ENCODE results near the gene ABAT. TPM values are rescaled to one million over a fixed set of nuclear protein-coding genes. Genes with fewer than 3 reads are reported as not detected.
"Not testable (repeated sequence)": the region's sequence is repeated elsewhere in the genome, so short reads cannot be mapped to it uniquely, and the experiment has no call there.

ABAT gene
- total RNA-seq, 1 donor from 2014 or later, result 21.4 TPM

- no peak for TF ChIP-seq CTCF (IDR thresholded peaks at IDR 0.05; ENCODE audit: unreplicated experiment)
- Mint-ChIP-seq H3K27ac (no peak overlapping the region), H3K4me1 (peaks cover 9% of the 10 kb centered on the region), H3K9me3 (no peaks in the 10 kb centered on the region), H3K36me3 (peaks cover 9% of the 10 kb centered on the region), H3K27me3 (ENCODE audit: low read depth) (no peaks in the 10 kb centered on the region), H3K4me3 (no peak overlapping the region)
- no peak for DNase-seq (ENCODE audit: low spot score in 2 of 2, unreplicated experiment in 2 of 2)
Observed at GRCh38 chr16:8785408-8785807, 111.0 kb downstream of the ABAT start.

GRCh38 chr16:8786316-8786715 lies 111.9 kb downstream of the ABAT start:
- not testable (repeated sequence) for DNase-seq (ENCODE audit: low spot score in 2 of 2, unreplicated experiment in 2 of 2); H3K9me3 Mint-ChIP-seq; H3K4me3 Mint-ChIP-seq; H3K27me3 Mint-ChIP-seq (ENCODE audit: low read depth); H3K4me1 Mint-ChIP-seq; H3K27ac Mint-ChIP-seq; H3K36me3 Mint-ChIP-seq

- Mint-ChIP-seq H3K4me1 (peaks cover 6% of the 10 kb centered on the region), H3K36me3 (no peaks in the 10 kb centered on the region), H3K4me3 (no peak overlapping the region), H3K27me3 (ENCODE audit: low read depth) (no peaks in the 10 kb centered on the region), H3K9me3 (no peaks in the 10 kb centered on the region), H3K27ac (no peak overlapping the region)
- TF ChIP-seq CTCF (IDR thresholded peaks at IDR 0.05; ENCODE audit: unreplicated experiment), result no peak
- DNase-seq (ENCODE audit: low spot score in 2 of 2, unreplicated experiment in 2 of 2), result no peak
Observed at GRCh38 chr16:8788578-8789172, 114.3 kb downstream of the ABAT start.

GRCh38 chr16:8795091-8795490 lies 120.7 kb downstream of the ABAT start:
- Mint-ChIP-seq H3K27me3 (ENCODE audit: low read depth) (no peaks in the 10 kb centered on the region), H3K9me3 (no peaks in the 10 kb centered on the region), H3K4me3 (no peak overlapping the region), H3K36me3 (no peaks in the 10 kb centered on the region), H3K27ac (no peak overlapping the region), H3K4me1 (peaks cover 22% of the 10 kb centered on the region)
- DNase-seq (ENCODE audit: low spot score in 2 of 2, unreplicated experiment in 2 of 2), result no peak
- TF ChIP-seq CTCF (IDR thresholded peaks at IDR 0.05; ENCODE audit: unreplicated experiment), result no peak

- no peaks in the 10 kb centered on the region for H3K36me3 Mint-ChIP-seq
- TF ChIP-seq CTCF (IDR thresholded peaks at IDR 0.05; ENCODE audit: unreplicated experiment), result no peak
- H3K4me1 Mint-ChIP-seq, result peaks cover 22% of the 10 kb centered on the region
- no peaks in the 10 kb centered on the region for H3K9me3 Mint-ChIP-seq
- no peaks in the 10 kb centered on the region for H3K27me3 Mint-ChIP-seq (ENCODE audit: low read depth)
- H3K27ac Mint-ChIP-seq, result no peak overlapping the region
- DNase-seq (ENCODE audit: low spot score in 2 of 2, unreplicated experiment in 2 of 2), result no peak
- H3K4me3 Mint-ChIP-seq, result peak overlapping the region; percentile 97
Observed at GRCh38 chr16:8795818-8796217, 121.4 kb downstream of the ABAT start.

GRCh38 chr16:8796469-8797363 lies 122.3 kb downstream of the ABAT start:
- Mint-ChIP-seq H3K9me3 (no peaks in the 10 kb centered on the region), H3K27ac (peak overlapping the region; percentile 93), H3K36me3 (no peaks in the 10 kb centered on the region), H3K4me1 (peaks cover 22% of the 10 kb centered on the region), H3K4me3 (peak overlapping the region; percentile 97), H3K27me3 (ENCODE audit: low read depth) (no peaks in the 10 kb centered on the region)
- DNase-seq (ENCODE audit: low spot score in 2 of 2, unreplicated experiment in 2 of 2), result no peak
- TF ChIP-seq CTCF (IDR thresholded peaks at IDR 0.05; ENCODE audit: unreplicated experiment), result no peak
